Measurements from ENCODE around the gene FRAT2. TPM values are rescaled to one million over a fixed set of nuclear protein-coding genes. Genes with fewer than 3 reads are reported as not detected.

The FRAT2 gene
- total and polyA plus RNA-seq, 4 donors: 2.7 to 15.1 (median 11.7) TPM

GRCh38 chr10:97319671-97320479, 14.7 kb downstream of the FRAT2 start:
- H3K9ac ChIP-seq (ENCODE audit: low read depth in 1 of 2, low read length in 2 of 2): peak overlapping the region; percentile 85 to 94
- under 1% methylated on average over 83 of the region's 83 CpGs for WGBS
- H3K27ac ChIP-seq (ENCODE audit: low read depth in 1 of 2, low read length in 2 of 2): peak overlapping the region; percentile 98 to 100
- peak overlapping the region; percentile 71 to 90 (median 75) for H3K4me3 ChIP-seq (ENCODE audit: low read depth in 1 of 3, low read length in 3 of 3)
- H3K27me3 ChIP-seq (ENCODE audit: control insufficient read depth in 4 of 4, insufficient read depth in 4 of 4, low read length in 3 of 4): no peaks in the 10 kb centered on the region
- TF ChIP-seq FOXA2 (IDR thresholded peaks at IDR 0.05): no peak
- TF ChIP-seq JUND (IDR thresholded peaks at IDR 0.05): no peak
- no peak for TF ChIP-seq EGR1 (IDR thresholded peaks at IDR 0.05; ENCODE audit: low read depth in 2 of 2)
- TF ChIP-seq YY1 (IDR thresholded peaks at IDR 0.05): peak; percentile 63
- TF ChIP-seq, protein P1, sequence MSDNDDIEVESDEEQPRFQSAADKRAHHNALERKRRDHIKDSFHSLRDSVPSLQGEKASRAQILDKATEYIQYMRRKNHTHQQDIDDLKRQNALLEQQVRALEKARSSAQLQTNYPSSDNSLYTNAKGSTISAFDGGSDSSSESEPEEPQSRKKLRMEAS (IDR thresholded peaks at IDR 0.05): no peak
- TF ChIP-seq FOXA1 (IDR thresholded peaks at IDR 0.05): no peak
- TF ChIP-seq HNF4A (conservative IDR thresholded peaks at IDR 0.05): peak in 1 of 2 donors; percentile 34
- peak; percentile 48 for TF ChIP-seq SP1 (IDR thresholded peaks at IDR 0.05)
- TF ChIP-seq, protein P2, sequence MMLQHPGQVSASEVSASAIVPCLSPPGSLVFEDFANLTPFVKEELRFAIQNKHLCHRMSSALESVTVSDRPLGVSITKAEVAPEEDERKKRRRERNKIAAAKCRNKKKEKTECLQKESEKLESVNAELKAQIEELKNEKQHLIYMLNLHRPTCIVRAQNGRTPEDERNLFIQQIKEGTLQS (IDR thresholded peaks at IDR 0.05): no peak
- TF ChIP-seq TAF1 (conservative IDR thresholded peaks at IDR 0.05): peak; percentile 60
- TF ChIP-seq CTCF (IDR thresholded peaks at IDR 0.05; ENCODE audit: low read depth, low read length, missing input control): no peak
- no peak for TF ChIP-seq GABPA (IDR thresholded peaks at IDR 0.05 in 1 of 2, conservative IDR thresholded peaks at IDR 0.05 in 1 of 2)
- TF ChIP-seq NR2F2 (IDR thresholded peaks at IDR 0.05): no peak
- TF ChIP-seq RAD21 (IDR thresholded peaks at IDR 0.05): peak in 1 of 2 donors; percentile 54
- TF ChIP-seq, protein P3, sequence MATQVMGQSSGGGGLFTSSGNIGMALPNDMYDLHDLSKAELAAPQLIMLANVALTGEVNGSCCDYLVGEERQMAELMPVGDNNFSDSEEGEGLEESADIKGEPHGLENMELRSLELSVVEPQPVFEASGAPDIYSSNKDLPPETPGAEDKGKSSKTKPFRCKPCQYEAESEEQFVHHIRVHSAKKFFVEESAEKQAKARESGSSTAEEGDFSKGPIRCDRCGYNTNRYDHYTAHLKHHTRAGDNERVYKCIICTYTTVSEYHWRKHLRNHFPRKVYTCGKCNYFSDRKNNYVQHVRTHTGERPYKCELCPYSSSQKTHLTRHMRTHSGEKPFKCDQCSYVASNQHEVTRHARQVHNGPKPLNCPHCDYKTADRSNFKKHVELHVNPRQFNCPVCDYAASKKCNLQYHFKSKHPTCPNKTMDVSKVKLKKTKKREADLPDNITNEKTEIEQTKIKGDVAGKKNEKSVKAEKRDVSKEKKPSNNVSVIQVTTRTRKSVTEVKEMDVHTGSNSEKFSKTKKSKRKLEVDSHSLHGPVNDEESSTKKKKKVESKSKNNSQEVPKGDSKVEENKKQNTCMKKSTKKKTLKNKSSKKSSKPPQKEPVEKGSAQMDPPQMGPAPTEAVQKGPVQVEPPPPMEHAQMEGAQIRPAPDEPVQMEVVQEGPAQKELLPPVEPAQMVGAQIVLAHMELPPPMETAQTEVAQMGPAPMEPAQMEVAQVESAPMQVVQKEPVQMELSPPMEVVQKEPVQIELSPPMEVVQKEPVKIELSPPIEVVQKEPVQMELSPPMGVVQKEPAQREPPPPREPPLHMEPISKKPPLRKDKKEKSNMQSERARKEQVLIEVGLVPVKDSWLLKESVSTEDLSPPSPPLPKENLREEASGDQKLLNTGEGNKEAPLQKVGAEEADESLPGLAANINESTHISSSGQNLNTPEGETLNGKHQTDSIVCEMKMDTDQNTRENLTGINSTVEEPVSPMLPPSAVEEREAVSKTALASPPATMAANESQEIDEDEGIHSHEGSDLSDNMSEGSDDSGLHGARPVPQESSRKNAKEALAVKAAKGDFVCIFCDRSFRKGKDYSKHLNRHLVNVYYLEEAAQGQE (IDR thresholded peaks at IDR 0.05): no peak
- no peak for TF ChIP-seq HNF4G (IDR thresholded peaks at IDR 0.05)
- TF ChIP-seq RXRA (IDR thresholded peaks at IDR 0.05): peak; percentile 38 to 77
- TF ChIP-seq ZBTB33 (IDR thresholded peaks at IDR 0.05): no peak
- peak; percentile 68 for DNase-seq (ENCODE audit: low spot score)
- no peaks in the 10 kb centered on the region for H3K9me3 ChIP-seq (ENCODE audit: control insufficient read depth in 4 of 4, low read length in 3 of 4)
- peaks cover 0 to 30% (median 13%) of the 10 kb centered on the region in 4 donors for H3K4me1 ChIP-seq (ENCODE audit: control insufficient read depth in 4 of 4, insufficient read depth in 4 of 4, low read length in 3 of 4)
- no peaks in the 10 kb centered on the region for H3K36me3 ChIP-seq (ENCODE audit: control insufficient read depth in 4 of 4, insufficient read depth in 3 of 4, low read depth in 1 of 4, low read length in 3 of 4)
